Endodermal cell (in vitro differentiated cells): ENCODE data around the gene ATP1A1. TPM values are rescaled to one million over a fixed set of nuclear protein-coding genes. Genes with fewer than 3 reads are reported as not detected.

Experiments used
- DNase-seq: peaks from one replicate; pipeline ENCODE4 v3.0.0-alpha.2; 2017
- H3K27ac ChIP-seq: 2 replicates; pipeline ENCODE4 v1.5.1; 2013; ENCODE audit warnings: mild to moderate bottlenecking, low read depth, low read length, moderate library complexity
- H3K27me3 ChIP-seq: 2 replicates; pipeline ENCODE4 v1.6.1; 2013; ENCODE audit warnings: mild to moderate bottlenecking, low read length, moderate library complexity; ENCODE audit not compliant: insufficient read depth, control insufficient read depth, poor library complexity, severe bottlenecking
- H3K36me3 ChIP-seq: 2 replicates; pipeline ENCODE4 v1.7.0; 2013; ENCODE audit warnings: mild to moderate bottlenecking, low read length, moderate library complexity; ENCODE audit not compliant: control insufficient read depth, insufficient read depth
- H3K4me1 ChIP-seq: one replicate; pipeline ENCODE4 v1.7.0; 2013; ENCODE audit warnings: low read length; ENCODE audit not compliant: control insufficient read depth, insufficient read depth
- H3K4me3 ChIP-seq: 2 replicates; pipeline ENCODE4 v1.5.1; 2013; ENCODE audit warnings: mild to moderate bottlenecking, low read length, moderate library complexity
- H3K9ac ChIP-seq: 2 replicates; pipeline ENCODE4 v1.6.1; 2013; ENCODE audit warnings: mild to moderate bottlenecking, low read length, moderate library complexity; ENCODE audit not compliant: poor library complexity, severe bottlenecking; ENCODE audit errors: extremely low read depth
- H3K9me3 ChIP-seq: 2 replicates; pipeline ENCODE4 v1.6.1; 2013; ENCODE audit warnings: mild to moderate bottlenecking, low read length, moderate library complexity; ENCODE audit not compliant: control insufficient read depth
- H3K27ac Mint-ChIP-seq: 2 replicates; pipeline ENCODE4 v1.8.0; 2020; ENCODE audit warnings: mixed read lengths
- H3K27me3 Mint-ChIP-seq: 2 replicates; pipeline ENCODE4 v1.8.0; 2021; ENCODE audit warnings: mild to moderate bottlenecking, mixed read lengths; ENCODE audit not compliant: insufficient read depth
- H3K36me3 Mint-ChIP-seq: 2 replicates; pipeline ENCODE4 v1.8.0; 2020; ENCODE audit warnings: low read depth, mixed read lengths
- H3K4me1 Mint-ChIP-seq: 2 replicates; pipeline ENCODE4 v1.8.0; 2020; ENCODE audit warnings: mixed read lengths
- H3K4me3 Mint-ChIP-seq: 2 replicates; pipeline ENCODE4 v1.8.0; 2020; ENCODE audit warnings: mild to moderate bottlenecking, moderate library complexity, mixed read lengths
- H3K9me3 Mint-ChIP-seq: 2 replicates; pipeline ENCODE4 v1.8.0; 2020; ENCODE audit warnings: mild to moderate bottlenecking, mixed read lengths
- WGBS, 2 experiments: methylation state at CpG; one replicate each; pipeline versions ENCODE4 v1.1.5 to v1.1.7; 2013; ENCODE audit warnings: missing lambda C conversion rate in 2 of 2, mixed read lengths in 1 of 2; ENCODE audit not compliant: insufficient coverage in 1 of 2, insufficient read length in 1 of 2; 5-methylcytosine and 5-hydroxymethylcytosine counted together
- total RNA-seq, 2 donors: library from RNA; stranded (reverse); fragmentation: NEBNext Ultra II Directional in 1 of 2; extraction: Animal tissue kit (Norgen Biotek cat#: 25700) in 1 of 2; gene quantifications; 2 replicates in 1 of 2; 3 replicates in 1 of 2; pipeline ENCODE4 v1.2.1, GENCODE V29; 2021
- TF ChIP-seq, protein P1 (sequence below): fragments of 200-600 bp; sonication (generic); conservative IDR thresholded peaks from 2 replicates; pipeline ENCODE4 v1.5.0; 2021; ENCODE audit warnings: antibody characterized with exemption, mild to moderate bottlenecking

The ATP1A1 gene
- total RNA-seq, 2 donors from 2014 or later: 359 to 398 TPM

DNA sequence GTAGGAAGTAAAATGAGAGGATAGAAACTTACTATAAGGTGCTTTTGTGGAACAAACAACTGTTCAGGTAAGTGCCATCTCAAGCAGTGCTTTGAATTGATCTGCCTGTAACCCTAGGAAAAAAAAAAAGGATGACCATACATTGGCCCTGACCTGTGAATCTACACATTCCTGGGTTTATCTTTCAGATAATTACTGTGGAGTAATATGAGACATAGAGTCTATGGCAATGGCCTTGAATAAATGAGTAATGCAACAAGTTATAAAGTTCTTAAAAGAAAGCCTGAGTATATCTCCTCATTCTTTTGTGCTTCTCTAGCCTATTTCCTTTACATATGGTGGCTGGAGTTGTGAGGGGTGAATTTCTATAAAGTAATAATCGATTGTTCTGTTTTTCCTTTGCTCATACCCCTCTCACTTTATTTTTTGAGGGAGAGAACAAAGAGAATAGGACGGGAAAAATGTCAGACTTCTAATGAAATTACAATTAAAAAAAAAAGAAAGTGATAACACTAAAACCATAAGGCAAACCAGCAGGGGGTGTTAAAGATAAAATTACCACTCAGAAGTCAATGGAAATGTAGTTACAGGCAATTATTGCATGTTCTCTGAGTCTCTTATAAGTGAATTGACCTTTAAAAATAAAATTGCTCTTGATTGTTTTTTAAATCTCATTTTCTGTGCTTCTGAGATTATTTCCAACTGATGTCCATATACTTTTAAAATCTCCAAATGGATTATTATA lies 12.4 kb upstream of the ATP1A1 start:
- H3K9me3 Mint-ChIP-seq: no peaks in the 10 kb centered on the region
- no CpG with 5 or more reads among the region's 2 CpGs for WGBS, 2 experiments
- no peak overlapping the region for H3K9ac ChIP-seq
- no peaks in the 10 kb centered on the region for H3K9me3 ChIP-seq
- no peaks in the 10 kb centered on the region for H3K36me3 Mint-ChIP-seq
- peaks cover 9% of the 10 kb centered on the region for H3K4me1 Mint-ChIP-seq
- TF ChIP-seq, protein P1, sequence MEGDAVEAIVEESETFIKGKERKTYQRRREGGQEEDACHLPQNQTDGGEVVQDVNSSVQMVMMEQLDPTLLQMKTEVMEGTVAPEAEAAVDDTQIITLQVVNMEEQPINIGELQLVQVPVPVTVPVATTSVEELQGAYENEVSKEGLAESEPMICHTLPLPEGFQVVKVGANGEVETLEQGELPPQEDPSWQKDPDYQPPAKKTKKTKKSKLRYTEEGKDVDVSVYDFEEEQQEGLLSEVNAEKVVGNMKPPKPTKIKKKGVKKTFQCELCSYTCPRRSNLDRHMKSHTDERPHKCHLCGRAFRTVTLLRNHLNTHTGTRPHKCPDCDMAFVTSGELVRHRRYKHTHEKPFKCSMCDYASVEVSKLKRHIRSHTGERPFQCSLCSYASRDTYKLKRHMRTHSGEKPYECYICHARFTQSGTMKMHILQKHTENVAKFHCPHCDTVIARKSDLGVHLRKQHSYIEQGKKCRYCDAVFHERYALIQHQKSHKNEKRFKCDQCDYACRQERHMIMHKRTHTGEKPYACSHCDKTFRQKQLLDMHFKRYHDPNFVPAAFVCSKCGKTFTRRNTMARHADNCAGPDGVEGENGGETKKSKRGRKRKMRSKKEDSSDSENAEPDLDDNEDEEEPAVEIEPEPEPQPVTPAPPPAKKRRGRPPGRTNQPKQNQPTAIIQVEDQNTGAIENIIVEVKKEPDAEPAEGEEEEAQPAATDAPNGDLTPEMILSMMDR: no peak
- H3K4me3 ChIP-seq: no peak overlapping the region
- H3K27ac ChIP-seq: no peak overlapping the region
- no peak overlapping the region for H3K4me3 Mint-ChIP-seq
- DNase-seq: no peak
- no peaks in the 10 kb centered on the region for H3K27me3 ChIP-seq
- peaks cover 5% of the 10 kb centered on the region for H3K27me3 Mint-ChIP-seq
- no peaks in the 10 kb centered on the region for H3K4me1 ChIP-seq
- no peak overlapping the region for H3K27ac Mint-ChIP-seq
- no peaks in the 10 kb centered on the region for H3K36me3 ChIP-seq

DNA sequence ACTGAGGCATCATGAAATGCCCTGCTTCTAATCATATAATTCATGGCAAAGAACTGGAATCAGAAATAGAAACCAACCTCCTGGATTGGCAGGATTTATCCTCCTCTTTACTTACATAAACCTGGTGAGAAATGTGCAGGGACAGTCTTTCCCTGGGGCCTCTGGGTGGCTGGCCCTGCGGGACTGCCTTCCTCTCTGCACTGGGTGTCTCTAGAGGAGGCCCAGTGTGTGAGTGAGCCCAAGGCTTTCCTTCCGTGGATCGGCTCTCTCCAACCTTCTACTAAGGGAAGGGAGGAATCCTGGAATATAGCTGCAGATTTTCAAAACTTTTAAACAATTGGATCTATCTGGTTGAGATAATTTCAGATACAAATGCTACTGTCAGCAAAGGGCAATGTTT lies 11.4 kb upstream of the ATP1A1 start:
- H3K27me3 ChIP-seq: no peaks in the 10 kb centered on the region
- Mint-ChIP-seq H3K4me1 (peaks cover 9% of the 10 kb centered on the region), H3K4me3 (no peak overlapping the region), H3K9me3 (no peaks in the 10 kb centered on the region), H3K27ac (no peak overlapping the region), H3K27me3 (peaks cover 4% of the 10 kb centered on the region), H3K36me3 (no peaks in the 10 kb centered on the region)
- no peak overlapping the region for H3K27ac ChIP-seq
- no peak overlapping the region for H3K9ac ChIP-seq
- no peak for DNase-seq
- 83 to 95% methylated on average over 1 to 3 of the region's 3 CpGs for WGBS, 2 experiments
- no peaks in the 10 kb centered on the region for H3K36me3 ChIP-seq
- TF ChIP-seq, protein P1: no peak
- no peak overlapping the region for H3K4me3 ChIP-seq
- no peaks in the 10 kb centered on the region for H3K4me1 ChIP-seq
- no peaks in the 10 kb centered on the region for H3K9me3 ChIP-seq

DNA sequence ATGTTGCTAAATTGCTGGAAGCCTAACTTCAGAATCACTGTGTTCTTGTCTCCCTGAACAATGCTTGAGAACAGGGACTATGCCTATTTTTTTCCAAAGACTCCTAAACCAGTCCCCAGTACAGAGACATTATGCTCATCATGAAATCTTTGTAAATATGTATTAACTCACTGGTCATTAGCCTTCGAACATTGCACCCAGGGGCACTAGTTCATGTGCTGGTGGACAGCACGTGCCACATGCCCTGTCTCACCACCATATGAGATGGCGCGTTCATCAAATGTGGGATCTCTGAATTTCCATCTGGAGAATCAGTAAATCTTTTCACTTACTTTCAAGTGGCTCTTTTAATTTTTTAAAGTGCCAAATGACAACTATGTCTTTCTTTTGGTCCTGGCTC lies 11.0 kb upstream of the ATP1A1 start:
- Histone ChIP-seq H3K27ac (no peak overlapping the region), H3K9me3 (no peaks in the 10 kb centered on the region), H3K4me3 (no peak overlapping the region), H3K9ac (no peak overlapping the region), H3K27me3 (no peaks in the 10 kb centered on the region), H3K4me1 (no peaks in the 10 kb centered on the region), H3K36me3 (no peaks in the 10 kb centered on the region)
- H3K27ac Mint-ChIP-seq: no peak overlapping the region
- 91 to 100% methylated on average over 4 of the region's 4 CpGs for WGBS, 2 experiments
- H3K27me3 Mint-ChIP-seq: peaks cover 2% of the 10 kb centered on the region
- no peak overlapping the region for H3K4me3 Mint-ChIP-seq
- DNase-seq: no peak
- peaks cover 9% of the 10 kb centered on the region for H3K4me1 Mint-ChIP-seq
- no peaks in the 10 kb centered on the region for H3K36me3 Mint-ChIP-seq
- TF ChIP-seq, protein P1: no peak
- H3K9me3 Mint-ChIP-seq: no peaks in the 10 kb centered on the region
